HepG2 (cell line): ENCODE data around the gene MRPL28. TPM values are rescaled to one million over a fixed set of nuclear protein-coding genes. Genes with fewer than 3 reads are reported as not detected.
A peak's percentile ranks its signal among the peaks of the same experiment; 100 is the strongest.

Experiments used
- ATF7-NPFF ChIP-seq: sonication (generic); formaldehyde crosslinking; IDR thresholded peaks from 2 replicates; pipeline ENCODE4 v1.8.1; 2023; ENCODE audit warnings: mild to moderate bottlenecking, low read depth, missing genetic modification reagents, moderate library complexity
- KDM5A ChIP-seq: fragments of 200-600 bp; sonication (generic); IDR thresholded peaks from 2 replicates; pipeline ENCODE4 v1.7.0; 2018; ENCODE audit warnings: antibody characterized with exemption, mild to moderate bottlenecking, low read length, borderline replicate concordance
- NFKB2 ChIP-seq: sonication (generic); formaldehyde crosslinking; IDR thresholded peaks from 2 replicates; pipeline ENCODE4 v1.4.0; 2020; ENCODE audit warnings: missing genetic modification reagents, borderline replicate concordance
- RAD21 ChIP-seq: fragments of 450-650 bp; formaldehyde crosslinking; IDR thresholded peaks from 2 replicates; pipeline ENCODE4 v1.5.0; 2020; ENCODE audit warnings: mild to moderate bottlenecking
- SMAD9 ChIP-seq: sonication (generic); formaldehyde crosslinking; IDR thresholded peaks from 2 replicates; pipeline ENCODE4 v1.5.1; 2020; ENCODE audit warnings: mild to moderate bottlenecking, missing genetic modification reagents
- SMC3 ChIP-seq: IDR thresholded peaks from 2 replicates; pipeline ENCODE4 v1.6.1; 2011; ENCODE audit warnings: low read length, improper control_type of control experiment
- TARDBP ChIP-seq: sonication (generic); formaldehyde crosslinking; IDR thresholded peaks from 2 replicates; pipeline ENCODE4 v1.8.0; 2022; ENCODE audit warnings: mild to moderate bottlenecking, missing genetic modification reagents
- TOE1 ChIP-seq: sonication (generic); formaldehyde crosslinking; IDR thresholded peaks from 2 replicates; pipeline ENCODE4 v1.4.0; 2020; ENCODE audit warnings: mild to moderate bottlenecking, missing genetic modification reagents
- ZC3H13 ChIP-seq: sonication (generic); formaldehyde crosslinking; IDR thresholded peaks from 2 replicates; pipeline ENCODE4 v1.8.1; 2023; ENCODE audit warnings: mild to moderate bottlenecking, missing genetic modification reagents, moderate library complexity
- ZNF207 ChIP-seq: fragments of 450-650 bp; IDR thresholded peaks from 2 replicates; pipeline ENCODE4 v1.6.1; 2016; ENCODE audit warnings: antibody characterized with exemption, borderline replicate concordance
- ZNF598 ChIP-seq: sonication (generic); formaldehyde crosslinking; IDR thresholded peaks from 2 replicates; pipeline ENCODE4 v1.5.1; 2020; ENCODE audit warnings: mild to moderate bottlenecking, missing genetic modification reagents, borderline replicate concordance
- ZNF720 ChIP-seq: sonication (generic); formaldehyde crosslinking; IDR thresholded peaks from 2 replicates; pipeline ENCODE4 v1.4.0; 2020; ENCODE audit warnings: missing genetic modification reagents
- ZNF883 ChIP-seq: sonication (generic); formaldehyde crosslinking; IDR thresholded peaks from 2 replicates; pipeline ENCODE4 v1.5.1; 2020; ENCODE audit warnings: mild to moderate bottlenecking, missing genetic modification reagents; ENCODE audit errors: not compliant biosample characterization
- polyA plus RNA-seq, 8 experiments: library from polyadenylated mRNA; depleted of rRNA in 3 of 8; stranded (reverse) in 7 of 8; unstranded in 1 of 8; fragments of >200 nt; fragmentation: Illumina TruSeq in 4 of 8; extraction: Trizol in 4 of 8; gene quantifications; 2 replicates each; pipeline versions ENCODE4 v1.2.1 to v1.2.3, GENCODE V29; 2011 to 2016; ENCODE audit warnings: low read depth in 4 of 8, missing spikeins in 1 of 8, mixed read lengths in 1 of 8; ENCODE audit not compliant: insufficient read depth in 1 of 8
- total RNA-seq, 5 experiments: library from RNA; depleted of rRNA; stranded (reverse); fragments of >200 nt; fragmentation: Illumina TruSeq; extraction: Trizol; gene quantifications; 2 replicates each; pipeline ENCODE4 v1.2.3, GENCODE V29; 2016; ENCODE audit warnings: low read depth in 1 of 5
- TF ChIP-seq, protein P1 (sequence below), 2 experiments: sonication (generic) in 1 of 2; formaldehyde crosslinking in 1 of 2; IDR thresholded peaks; 2 replicates each; pipeline versions ENCODE4 v1.4.0 to v1.6.1; 2016 to 2020; ENCODE audit warnings: borderline replicate concordance in 1 of 2, low read depth in 1 of 2, mild to moderate bottlenecking in 1 of 2, missing genetic modification reagents in 1 of 2
- TF ChIP-seq, protein P2 (sequence below): sonication (generic); formaldehyde crosslinking; IDR thresholded peaks from 2 replicates; pipeline ENCODE4 v1.4.0; 2020; ENCODE audit warnings: mild to moderate bottlenecking, missing genetic modification reagents, borderline replicate concordance
- TF ChIP-seq, protein P3 (sequence below): sonication (generic); formaldehyde crosslinking; IDR thresholded peaks from 2 replicates; pipeline ENCODE4 v1.4.0; 2020; ENCODE audit warnings: missing genetic modification reagents, borderline replicate concordance

MRPL28 gene
- total and polyA plus RNA-seq, 2 of the 13 experiments (the other 11 are each of a cell fraction or from before 2014, with no cell fraction given), result 114 to 135 TPM

DNA sequence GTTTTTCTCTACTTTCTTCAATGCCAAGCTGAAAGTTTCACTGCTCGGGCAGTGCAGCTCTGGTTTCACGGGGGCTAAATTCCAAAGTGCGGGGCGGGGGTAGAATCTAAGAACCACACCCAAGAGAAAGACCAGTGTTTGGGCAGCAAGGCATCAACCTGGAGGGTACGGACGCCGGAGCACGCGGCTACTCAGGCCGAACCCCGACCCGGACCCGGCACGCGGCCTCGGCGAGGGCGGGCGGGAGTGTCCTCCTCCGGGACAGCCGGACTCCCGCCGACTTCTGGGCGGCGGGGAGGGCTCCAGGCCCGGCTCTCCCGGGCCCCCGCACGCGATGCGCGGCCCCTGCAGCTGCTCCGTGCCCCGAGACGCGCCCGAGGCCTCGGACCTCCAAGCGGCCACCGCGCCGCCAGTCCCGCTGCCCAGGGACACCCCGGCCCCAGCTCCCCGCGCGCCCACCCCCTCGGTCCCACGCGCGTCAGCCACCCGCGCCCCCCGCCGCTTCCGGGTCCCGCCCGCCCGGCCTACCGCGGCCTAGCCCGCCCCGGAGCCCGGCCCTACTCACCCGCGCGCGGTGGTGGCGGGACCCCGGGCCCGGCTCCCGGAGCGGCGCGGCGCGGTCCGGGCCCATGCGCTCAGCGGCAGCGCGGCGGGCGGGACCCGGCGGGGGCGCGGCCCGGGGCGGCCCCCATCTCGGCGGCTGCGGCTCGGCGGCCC is 18.4 kb downstream of the MRPL28 start (continued):
- TF ChIP-seq, protein P1, sequence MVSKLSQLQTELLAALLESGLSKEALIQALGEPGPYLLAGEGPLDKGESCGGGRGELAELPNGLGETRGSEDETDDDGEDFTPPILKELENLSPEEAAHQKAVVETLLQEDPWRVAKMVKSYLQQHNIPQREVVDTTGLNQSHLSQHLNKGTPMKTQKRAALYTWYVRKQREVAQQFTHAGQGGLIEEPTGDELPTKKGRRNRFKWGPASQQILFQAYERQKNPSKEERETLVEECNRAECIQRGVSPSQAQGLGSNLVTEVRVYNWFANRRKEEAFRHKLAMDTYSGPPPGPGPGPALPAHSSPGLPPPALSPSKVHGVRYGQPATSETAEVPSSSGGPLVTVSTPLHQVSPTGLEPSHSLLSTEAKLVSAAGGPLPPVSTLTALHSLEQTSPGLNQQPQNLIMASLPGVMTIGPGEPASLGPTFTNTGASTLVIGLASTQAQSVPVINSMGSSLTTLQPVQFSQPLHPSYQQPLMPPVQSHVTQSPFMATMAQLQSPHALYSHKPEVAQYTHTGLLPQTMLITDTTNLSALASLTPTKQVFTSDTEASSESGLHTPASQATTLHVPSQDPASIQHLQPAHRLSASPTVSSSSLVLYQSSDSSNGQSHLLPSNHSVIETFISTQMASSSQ (IDR thresholded peaks at IDR 0.05; ENCODE audit: low read depth), result no peak
- TF ChIP-seq, protein P1 (CRISPR knock-in tag; IDR thresholded peaks at IDR 0.05; ENCODE audit: borderline replicate concordance), result no peak
- TF ChIP-seq ZNF883 (no peak), ZC3H13 (CRISPR knock-in tag) (no peak), KDM5A (no peak), SMC3 (no peak), ATF7-NPFF (CRISPR knock-in tag) (no peak), TARDBP (no peak), ZNF720 (CRISPR knock-in tag) (no peak), ZNF598 (no peak), ZNF207 (no peak), TOE1 (CRISPR knock-in tag) (no peak), RAD21 (0 out of 2 replicates have a peak, but pooled peaks have one; percentile 40), NFKB2 (CRISPR knock-in tag) (peak; percentile 26; the same call in 1 of the 2 replicates), SMAD9 (CRISPR knock-in tag) (no peak)
- TF ChIP-seq, protein P2, sequence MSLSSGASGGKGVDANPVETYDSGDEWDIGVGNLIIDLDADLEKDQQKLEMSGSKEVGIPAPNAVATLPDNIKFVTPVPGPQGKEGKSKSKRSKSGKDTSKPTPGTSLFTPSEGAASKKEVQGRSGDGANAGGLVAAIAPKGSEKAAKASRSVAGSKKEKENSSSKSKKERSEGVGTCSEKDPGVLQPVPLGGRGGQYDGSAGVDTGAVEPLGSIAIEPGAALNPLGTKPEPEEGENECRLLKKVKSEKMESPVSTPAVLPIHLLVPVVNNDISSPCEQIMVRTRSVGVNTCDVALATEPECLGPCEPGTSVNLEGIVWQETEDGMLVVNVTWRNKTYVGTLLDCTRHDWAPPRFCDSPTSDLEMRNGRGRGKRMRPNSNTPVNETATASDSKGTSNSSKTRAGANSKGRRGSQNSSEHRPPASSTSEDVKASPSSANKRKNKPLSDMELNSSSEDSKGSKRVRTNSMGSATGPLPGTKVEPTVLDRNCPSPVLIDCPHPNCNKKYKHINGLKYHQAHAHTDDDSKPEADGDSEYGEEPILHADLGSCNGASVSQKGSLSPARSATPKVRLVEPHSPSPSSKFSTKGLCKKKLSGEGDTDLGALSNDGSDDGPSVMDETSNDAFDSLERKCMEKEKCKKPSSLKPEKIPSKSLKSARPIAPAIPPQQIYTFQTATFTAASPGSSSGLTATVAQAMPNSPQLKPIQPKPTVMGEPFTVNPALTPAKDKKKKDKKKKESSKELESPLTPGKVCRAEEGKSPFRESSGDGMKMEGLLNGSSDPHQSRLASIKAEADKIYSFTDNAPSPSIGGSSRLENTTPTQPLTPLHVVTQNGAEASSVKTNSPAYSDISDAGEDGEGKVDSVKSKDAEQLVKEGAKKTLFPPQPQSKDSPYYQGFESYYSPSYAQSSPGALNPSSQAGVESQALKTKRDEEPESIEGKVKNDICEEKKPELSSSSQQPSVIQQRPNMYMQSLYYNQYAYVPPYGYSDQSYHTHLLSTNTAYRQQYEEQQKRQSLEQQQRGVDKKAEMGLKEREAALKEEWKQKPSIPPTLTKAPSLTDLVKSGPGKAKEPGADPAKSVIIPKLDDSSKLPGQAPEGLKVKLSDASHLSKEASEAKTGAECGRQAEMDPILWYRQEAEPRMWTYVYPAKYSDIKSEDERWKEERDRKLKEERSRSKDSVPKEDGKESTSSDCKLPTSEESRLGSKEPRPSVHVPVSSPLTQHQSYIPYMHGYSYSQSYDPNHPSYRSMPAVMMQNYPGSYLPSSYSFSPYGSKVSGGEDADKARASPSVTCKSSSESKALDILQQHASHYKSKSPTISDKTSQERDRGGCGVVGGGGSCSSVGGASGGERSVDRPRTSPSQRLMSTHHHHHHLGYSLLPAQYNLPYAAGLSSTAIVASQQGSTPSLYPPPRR (CRISPR knock-in tag), result no peak
- TF ChIP-seq, protein P3, sequence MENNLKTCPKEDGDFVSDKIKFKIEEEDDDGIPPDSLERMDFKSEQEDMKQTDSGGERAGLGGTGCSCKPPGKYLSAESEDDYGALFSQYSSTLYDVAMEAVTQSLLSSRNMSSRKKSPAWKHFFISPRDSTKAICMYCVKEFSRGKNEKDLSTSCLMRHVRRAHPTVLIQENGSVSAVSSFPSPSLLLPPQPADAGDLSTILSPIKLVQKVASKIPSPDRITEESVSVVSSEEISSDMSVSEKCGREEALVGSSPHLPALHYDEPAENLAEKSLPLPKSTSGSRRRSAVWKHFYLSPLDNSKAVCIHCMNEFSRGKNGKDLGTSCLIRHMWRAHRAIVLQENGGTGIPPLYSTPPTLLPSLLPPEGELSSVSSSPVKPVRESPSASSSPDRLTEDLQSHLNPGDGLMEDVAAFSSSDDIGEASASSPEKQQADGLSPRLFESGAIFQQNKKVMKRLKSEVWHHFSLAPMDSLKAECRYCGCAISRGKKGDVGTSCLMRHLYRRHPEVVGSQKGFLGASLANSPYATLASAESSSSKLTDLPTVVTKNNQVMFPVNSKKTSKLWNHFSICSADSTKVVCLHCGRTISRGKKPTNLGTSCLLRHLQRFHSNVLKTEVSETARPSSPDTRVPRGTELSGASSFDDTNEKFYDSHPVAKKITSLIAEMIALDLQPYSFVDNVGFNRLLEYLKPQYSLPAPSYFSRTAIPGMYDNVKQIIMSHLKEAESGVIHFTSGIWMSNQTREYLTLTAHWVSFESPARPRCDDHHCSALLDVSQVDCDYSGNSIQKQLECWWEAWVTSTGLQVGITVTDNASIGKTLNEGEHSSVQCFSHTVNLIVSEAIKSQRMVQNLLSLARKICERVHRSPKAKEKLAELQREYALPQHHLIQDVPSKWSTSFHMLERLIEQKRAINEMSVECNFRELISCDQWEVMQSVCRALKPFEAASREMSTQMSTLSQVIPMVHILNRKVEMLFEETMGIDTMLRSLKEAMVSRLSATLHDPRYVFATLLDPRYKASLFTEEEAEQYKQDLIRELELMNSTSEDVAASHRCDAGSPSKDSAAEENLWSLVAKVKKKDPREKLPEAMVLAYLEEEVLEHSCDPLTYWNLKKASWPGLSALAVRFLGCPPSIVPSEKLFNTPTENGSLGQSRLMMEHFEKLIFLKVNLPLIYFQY, result no peak
